SK-N-MC (cell line): ENCODE data around the gene PLPPR3.

Experiments used
- EZH2 ChIP-seq: fragments of 200-600 bp; sonication (generic); IDR thresholded peaks from one replicate; pipeline ENCODE4 v1.6.1; 2017; ENCODE audit warnings: antibody characterized with exemption
- FOXP2 ChIP-seq: optimal IDR thresholded peaks from 2 replicates; pipeline ENCODE3; 2011; ENCODE audit warnings: mild to moderate bottlenecking, moderate library complexity; ENCODE audit not compliant: insufficient read depth; ENCODE audit errors: extremely low read length, control extremely low read depth

DNA sequence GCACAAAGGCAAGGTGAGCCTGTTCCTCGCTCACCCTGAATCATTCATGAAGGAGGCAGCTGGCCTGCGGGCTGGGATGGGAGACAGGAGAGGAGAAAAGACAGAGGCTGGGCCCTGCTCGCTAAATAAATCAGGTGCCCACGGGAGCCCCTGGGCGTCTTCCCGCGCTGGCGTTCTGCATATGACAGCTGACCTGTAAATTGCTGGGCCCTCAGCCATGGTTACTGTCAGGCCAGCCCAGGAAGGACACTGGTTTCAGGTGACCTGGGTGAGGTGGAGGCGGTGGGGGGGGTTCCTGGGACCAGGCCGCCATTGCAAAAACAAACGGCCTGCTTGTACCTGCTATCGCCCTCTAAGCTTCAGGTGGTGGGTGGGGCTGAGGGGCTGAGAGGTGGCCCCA lies 27.9 kb downstream of the PLPPR3 start:
- no peak for TF ChIP-seq FOXP2
- TF ChIP-seq EZH2, result no peak
